ENCODE results near the gene CCSAP. TPM values are rescaled to one million over a fixed set of nuclear protein-coding genes. Genes with fewer than 3 reads are reported as not detected.

Gene CCSAP
- total RNA-seq, 1 experiment from 2014 or later: 9.5 TPM

DNA sequence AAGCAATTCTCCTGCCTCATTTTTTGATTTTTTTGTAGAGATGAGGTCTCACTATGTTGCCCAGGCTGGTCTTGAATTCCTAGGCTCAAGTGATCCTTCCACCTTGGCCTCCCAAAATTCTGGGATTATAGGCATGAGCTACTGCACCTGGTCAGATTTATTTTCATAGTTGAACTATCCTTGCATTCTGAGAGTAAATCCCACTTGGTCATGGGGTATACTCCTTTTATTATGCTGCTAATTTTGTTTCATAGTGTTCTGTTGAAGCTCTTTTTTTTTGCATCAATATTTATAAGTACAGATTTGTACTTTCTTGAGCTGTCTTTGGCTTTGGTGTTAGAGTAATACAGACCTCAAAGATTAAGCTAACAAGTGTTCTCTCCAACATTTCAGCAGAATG lies 12.8 kb upstream of the CCSAP start:
- TF ChIP-seq EZH2phosphoT487 (IDR thresholded peaks at IDR 0.05; ENCODE audit: borderline replicate concordance, low read length) (no peak), EZH2 (IDR thresholded peaks at IDR 0.05; ENCODE audit: low read length, unreplicated experiment) (no peak)
- TF ChIP-seq, protein P1, sequence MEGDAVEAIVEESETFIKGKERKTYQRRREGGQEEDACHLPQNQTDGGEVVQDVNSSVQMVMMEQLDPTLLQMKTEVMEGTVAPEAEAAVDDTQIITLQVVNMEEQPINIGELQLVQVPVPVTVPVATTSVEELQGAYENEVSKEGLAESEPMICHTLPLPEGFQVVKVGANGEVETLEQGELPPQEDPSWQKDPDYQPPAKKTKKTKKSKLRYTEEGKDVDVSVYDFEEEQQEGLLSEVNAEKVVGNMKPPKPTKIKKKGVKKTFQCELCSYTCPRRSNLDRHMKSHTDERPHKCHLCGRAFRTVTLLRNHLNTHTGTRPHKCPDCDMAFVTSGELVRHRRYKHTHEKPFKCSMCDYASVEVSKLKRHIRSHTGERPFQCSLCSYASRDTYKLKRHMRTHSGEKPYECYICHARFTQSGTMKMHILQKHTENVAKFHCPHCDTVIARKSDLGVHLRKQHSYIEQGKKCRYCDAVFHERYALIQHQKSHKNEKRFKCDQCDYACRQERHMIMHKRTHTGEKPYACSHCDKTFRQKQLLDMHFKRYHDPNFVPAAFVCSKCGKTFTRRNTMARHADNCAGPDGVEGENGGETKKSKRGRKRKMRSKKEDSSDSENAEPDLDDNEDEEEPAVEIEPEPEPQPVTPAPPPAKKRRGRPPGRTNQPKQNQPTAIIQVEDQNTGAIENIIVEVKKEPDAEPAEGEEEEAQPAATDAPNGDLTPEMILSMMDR (conservative IDR thresholded peaks at IDR 0.05; ENCODE audit: low read depth, low read length): no peak
- no peak for ATAC-seq
- H3K4me1 ChIP-seq (ENCODE audit: insufficient read depth, low read length): no peaks in the 10 kb centered on the region
- POLR2A ChIA-PET (ENCODE audit: unreplicated experiment): no interaction called here
- CTCF ChIA-PET: no interaction called here
- no peak overlapping the region for H3K27ac ChIP-seq (ENCODE audit: low read length)
- H3K4me3 ChIP-seq (ENCODE audit: low read length): no peak overlapping the region
- H3K9me2 ChIP-seq (replicated peaks; ENCODE audit: low read length): no peaks in the 10 kb centered on the region
- no peak overlapping the region for H2AFZ ChIP-seq (ENCODE audit: low read length)
- H3K27me3 ChIP-seq (ENCODE audit: low read length): peaks cover 57% of the 10 kb centered on the region
- H4K20me1 ChIP-seq (ENCODE audit: low read length): no peaks in the 10 kb centered on the region
- no peak for DNase-seq
- no peaks in the 10 kb centered on the region; the same call in 1 of the 2 replicates for H3K36me3 ChIP-seq (ENCODE audit: low read depth, low read length)
- H3F3A ChIP-seq (ENCODE audit: low read length, unreplicated experiment): no peaks in the 10 kb centered on the region
- intact Hi-C loops (cut with micrococcal nuclease): no loop called here
- H3K9ac ChIP-seq (ENCODE audit: low read length): no peak overlapping the region
- H3K4me2 ChIP-seq (ENCODE audit: low read length): no peak overlapping the region
- no TSS peak for BruUV-seq (replicated peaks)
- H3K79me2 ChIP-seq (ENCODE audit: low read length): no peaks in the 10 kb centered on the region
- peaks cover 11% of the 10 kb centered on the region for H3K9me3 ChIP-seq (ENCODE audit: low read length)

DNA sequence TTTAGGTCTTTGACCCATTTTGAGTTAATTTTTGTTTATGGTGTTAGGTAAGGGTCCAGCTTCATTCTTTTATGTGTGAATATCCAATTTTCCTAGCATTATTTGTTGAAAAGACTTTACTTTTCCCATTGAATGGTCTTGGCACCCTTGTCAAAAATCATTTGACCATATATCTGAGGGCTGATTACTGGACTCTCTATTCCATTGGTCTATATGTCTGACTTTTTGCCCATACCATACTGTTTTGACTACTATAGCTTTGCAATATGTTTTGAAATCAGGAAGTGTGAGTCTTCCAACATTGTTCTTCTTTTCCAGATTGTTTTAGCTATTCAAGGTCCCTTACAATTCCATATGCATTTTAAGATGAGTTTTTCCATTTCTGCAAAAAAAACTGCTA lies 11.4 kb upstream of the CCSAP start:
- ChIA-PET POLR2A (ENCODE audit: unreplicated experiment) (no interaction called here), CTCF (interaction anchor here (0.6 kb wide), 1 partner anchor 47 kb away, joined by 3 read pairs; no protein-coding TSS in a partner anchor)
- Histone ChIP-seq H3K4me3 (ENCODE audit: low read length) (no peak overlapping the region), H3K27ac (ENCODE audit: low read length) (no peak overlapping the region), H3K36me3 (ENCODE audit: low read depth, low read length) (no peaks in the 10 kb centered on the region; the same call in 1 of the 2 replicates), H3K9me3 (ENCODE audit: low read length) (peaks cover 11% of the 10 kb centered on the region), H2AFZ (ENCODE audit: low read length) (no peak overlapping the region), H3K4me2 (ENCODE audit: low read length) (no peak overlapping the region), H3F3A (ENCODE audit: low read length, unreplicated experiment) (no peaks in the 10 kb centered on the region), H3K27me3 (ENCODE audit: low read length) (peaks cover 43% of the 10 kb centered on the region), H3K4me1 (ENCODE audit: insufficient read depth, low read length) (no peaks in the 10 kb centered on the region), H3K9ac (ENCODE audit: low read length) (no peak overlapping the region), H3K9me2 (replicated peaks; ENCODE audit: low read length) (no peaks in the 10 kb centered on the region), H3K79me2 (ENCODE audit: low read length) (no peaks in the 10 kb centered on the region), H4K20me1 (ENCODE audit: low read length) (no peaks in the 10 kb centered on the region)
- DNase-seq: no peak
- no TSS peak for BruUV-seq (replicated peaks)
- intact Hi-C loops (cut with micrococcal nuclease): no loop called here
- no peak for TF ChIP-seq EZH2 (IDR thresholded peaks at IDR 0.05; ENCODE audit: low read length, unreplicated experiment)
- TF ChIP-seq EZH2phosphoT487 (IDR thresholded peaks at IDR 0.05; ENCODE audit: borderline replicate concordance, low read length): no peak
- TF ChIP-seq, protein P1 (conservative IDR thresholded peaks at IDR 0.05; ENCODE audit: low read depth, low read length): no peak
- ATAC-seq: no peak

DNA sequence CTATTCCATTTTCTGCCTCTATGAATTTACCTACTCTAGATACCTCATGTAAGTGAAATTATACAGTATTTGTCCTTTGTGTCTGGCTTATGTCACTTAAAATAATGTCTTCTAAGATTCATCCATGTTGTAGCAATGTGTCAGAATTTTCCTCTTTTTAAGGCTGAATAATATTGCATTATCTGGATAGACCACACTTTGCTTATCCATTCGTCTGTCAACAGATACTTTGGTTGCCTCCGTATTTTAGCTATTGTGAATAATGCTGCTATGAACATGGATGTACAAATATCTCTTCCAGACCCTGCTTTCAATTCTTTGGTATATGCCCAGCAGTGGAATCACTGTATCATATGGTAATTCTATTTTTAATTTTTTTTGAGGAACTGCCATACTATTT lies 10.1 kb upstream of the CCSAP start:
- CTCF ChIA-PET: no interaction called here
- no TSS peak for BruUV-seq (replicated peaks)
- POLR2A ChIA-PET (ENCODE audit: unreplicated experiment): no interaction called here

More for the DNA sequence above, 10.1 kb upstream of the CCSAP start:
- Histone ChIP-seq H3K79me2 (ENCODE audit: low read length) (no peaks in the 10 kb centered on the region), H3K4me2 (ENCODE audit: low read length) (no peak overlapping the region), H3F3A (ENCODE audit: low read length, unreplicated experiment) (no peaks in the 10 kb centered on the region), H3K27ac (ENCODE audit: low read length) (no peak overlapping the region), H3K27me3 (ENCODE audit: low read length) (peaks cover 31% of the 10 kb centered on the region), H3K4me3 (ENCODE audit: low read length) (no peak overlapping the region), H3K9me3 (ENCODE audit: low read length) (peaks cover 11% of the 10 kb centered on the region), H2AFZ (ENCODE audit: low read length) (no peak overlapping the region), H3K4me1 (ENCODE audit: insufficient read depth, low read length) (no peaks in the 10 kb centered on the region), H3K9ac (ENCODE audit: low read length) (no peak overlapping the region), H3K9me2 (replicated peaks; ENCODE audit: low read length) (no peaks in the 10 kb centered on the region), H3K36me3 (ENCODE audit: low read depth, low read length) (no peaks in the 10 kb centered on the region; the same call in 1 of the 2 replicates), H4K20me1 (ENCODE audit: low read length) (no peaks in the 10 kb centered on the region)
- intact Hi-C loops (cut with micrococcal nuclease): no loop called here
- no peak for TF ChIP-seq EZH2phosphoT487 (IDR thresholded peaks at IDR 0.05; ENCODE audit: borderline replicate concordance, low read length)
- no peak for ATAC-seq
- DNase-seq: no peak
